Measurements from ENCODE around the gene MCCD1.

The MCCD1 gene

DNA sequence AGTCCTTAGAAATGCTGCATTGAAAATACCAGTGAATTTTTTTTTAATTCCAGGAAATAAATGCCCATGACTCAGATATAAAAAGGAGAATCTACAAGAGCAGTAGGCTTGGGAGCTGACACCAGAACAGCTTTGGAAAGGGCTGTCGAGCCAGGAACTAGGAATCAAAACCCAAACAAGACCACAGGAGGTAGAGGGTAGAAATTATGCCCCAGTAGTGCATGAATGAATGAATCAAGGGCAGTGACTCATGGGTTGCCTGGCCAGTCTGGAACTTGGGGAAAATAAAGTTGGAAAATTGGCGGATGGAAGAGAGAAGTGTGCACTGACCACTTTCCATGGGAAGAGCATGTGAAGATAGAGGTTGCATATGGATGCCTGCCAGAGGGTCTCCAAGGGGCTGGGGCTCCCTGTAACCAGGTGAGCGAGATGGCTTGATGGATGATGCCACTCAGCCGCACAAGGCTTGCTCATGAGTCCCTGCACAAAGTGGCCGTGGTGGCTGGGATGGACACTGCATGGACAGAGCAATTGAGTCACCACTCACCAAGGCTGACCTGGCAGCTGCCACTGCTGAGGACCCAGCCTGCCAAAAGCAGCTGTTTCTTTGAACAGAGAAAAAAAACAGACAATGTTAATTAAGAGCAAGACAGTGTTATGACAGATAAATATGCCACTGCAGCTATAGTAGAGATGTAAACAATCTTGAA is 15.2 kb upstream of the MCCD1 start:
- no peak for DNase-seq

DNA sequence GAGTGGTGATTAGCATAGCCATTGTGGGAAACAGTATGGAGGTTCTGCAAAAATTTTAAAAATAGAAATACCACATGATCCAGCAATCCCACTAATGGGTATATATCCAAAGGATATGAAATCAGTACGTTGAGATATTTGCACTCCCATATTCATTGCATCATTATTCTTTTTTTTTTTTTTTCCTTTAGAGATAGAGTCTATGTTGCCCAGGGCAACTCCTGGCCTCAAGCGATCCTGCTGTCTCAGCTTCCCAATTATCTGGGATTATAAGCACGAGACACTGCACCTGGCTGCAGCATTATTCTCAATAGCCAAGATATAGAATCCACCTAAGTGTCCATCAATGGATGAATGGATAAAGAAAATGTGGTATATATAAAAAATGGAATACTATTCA is 6.9 kb upstream of the MCCD1 start:
- DNase-seq: no peak

DNA sequence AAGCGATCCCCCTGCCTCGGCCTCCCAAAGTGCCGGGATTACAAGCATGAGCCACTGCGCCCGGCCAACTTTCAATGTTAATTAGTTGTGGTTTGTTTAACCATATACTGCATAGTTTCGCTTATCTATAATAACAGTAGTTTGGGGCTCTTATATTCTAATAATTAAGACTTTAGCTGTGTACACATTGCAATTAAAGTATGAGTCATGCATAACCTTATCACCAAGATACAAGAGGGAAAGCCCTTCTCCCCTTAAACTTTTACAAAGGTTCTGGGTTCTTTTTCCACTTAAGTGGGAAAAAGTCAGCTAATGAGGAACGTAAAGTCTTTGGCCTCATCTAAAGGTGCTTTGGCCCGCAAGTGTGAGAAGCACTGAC is 3.2 kb upstream of the MCCD1 start:
- no peak for DNase-seq

GRCh38 chr6:31525932-31526591 is 2.7 kb upstream of the MCCD1 start:
- DNase-seq: no peak

GRCh38 chr6:31528307-31528777 is 420 bp upstream of the MCCD1 start:
- no peak for DNase-seq

DNA sequence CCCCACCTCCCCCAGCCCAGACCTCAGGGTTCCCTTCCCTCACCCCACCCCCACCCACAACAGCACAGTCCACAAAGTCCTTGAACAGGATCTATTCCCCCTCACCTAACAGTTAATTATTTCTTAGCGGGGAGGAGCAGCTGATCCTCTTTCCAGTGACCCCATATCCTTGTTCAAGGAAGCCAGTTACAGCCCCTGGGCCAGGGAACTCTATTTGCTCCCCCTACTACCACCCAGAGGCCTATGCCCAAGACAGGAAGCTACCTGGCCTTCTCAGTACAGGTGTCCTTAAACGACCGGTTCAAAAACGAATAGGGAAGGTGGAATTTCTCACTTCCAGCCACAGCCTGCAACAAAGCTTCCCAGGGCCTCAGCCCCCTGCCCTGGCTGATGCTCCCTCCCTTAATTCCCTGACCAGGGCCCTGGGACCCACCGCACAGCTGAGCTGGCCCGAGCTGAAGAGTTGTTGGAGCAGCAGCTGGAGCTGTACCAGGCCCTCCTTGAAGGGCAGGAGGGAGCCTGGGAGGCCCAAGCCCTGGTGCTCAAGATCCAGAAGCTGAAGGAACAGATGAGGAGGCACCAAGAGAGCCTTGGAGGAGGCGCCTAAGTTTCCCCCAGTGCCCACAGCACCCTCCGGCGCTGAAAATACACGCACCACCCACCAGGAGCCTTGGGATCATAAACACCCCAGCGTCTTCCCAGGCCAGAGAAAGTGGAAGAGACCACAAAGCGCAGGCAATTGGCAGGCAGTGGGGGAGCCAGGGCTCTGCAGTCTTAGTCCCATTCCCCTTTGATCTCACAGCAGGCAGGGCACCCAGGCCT is 778 bp downstream of the MCCD1 start:
- no peak for DNase-seq

DNA sequence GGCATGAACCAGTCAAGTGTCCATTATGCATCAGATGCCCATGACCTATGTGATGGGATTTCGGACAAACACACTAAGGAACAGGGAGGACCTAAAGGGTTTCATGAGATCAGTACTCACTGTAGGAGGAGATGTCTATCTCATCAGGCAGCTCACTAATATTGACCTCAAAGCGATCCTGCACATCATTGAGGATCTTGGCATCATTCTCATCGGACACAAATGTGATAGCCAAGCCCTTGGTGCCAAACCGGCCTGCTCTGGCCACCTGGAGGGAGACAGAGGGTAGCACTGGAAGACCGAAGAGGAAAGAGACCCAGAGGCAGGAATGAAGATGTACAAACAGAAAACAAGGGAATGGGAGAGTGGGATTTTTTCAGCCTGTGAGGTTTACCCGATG is 1.9 kb downstream of the MCCD1 start:
- DNase-seq: no peak

DNA sequence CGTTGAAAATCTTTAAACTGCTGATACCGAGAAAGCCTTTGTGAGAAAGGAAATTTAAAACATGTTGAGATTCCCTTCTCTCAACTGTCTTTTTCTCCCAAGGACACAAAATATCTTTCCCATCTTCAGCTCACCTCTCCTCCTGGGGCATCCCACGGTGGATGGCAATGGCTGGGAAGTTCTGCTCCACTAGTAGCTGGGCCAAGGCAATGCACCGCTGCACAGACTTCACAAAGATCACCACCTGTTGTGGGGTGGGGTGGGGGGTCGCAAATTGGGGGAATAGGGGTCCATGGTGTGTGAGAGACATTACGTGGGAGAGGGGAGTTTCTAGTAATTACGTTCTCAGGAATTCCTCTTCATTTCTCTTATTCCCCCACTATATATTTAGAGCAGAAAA is 2.4 kb downstream of the MCCD1 start:
- DNase-seq: no peak

DNA sequence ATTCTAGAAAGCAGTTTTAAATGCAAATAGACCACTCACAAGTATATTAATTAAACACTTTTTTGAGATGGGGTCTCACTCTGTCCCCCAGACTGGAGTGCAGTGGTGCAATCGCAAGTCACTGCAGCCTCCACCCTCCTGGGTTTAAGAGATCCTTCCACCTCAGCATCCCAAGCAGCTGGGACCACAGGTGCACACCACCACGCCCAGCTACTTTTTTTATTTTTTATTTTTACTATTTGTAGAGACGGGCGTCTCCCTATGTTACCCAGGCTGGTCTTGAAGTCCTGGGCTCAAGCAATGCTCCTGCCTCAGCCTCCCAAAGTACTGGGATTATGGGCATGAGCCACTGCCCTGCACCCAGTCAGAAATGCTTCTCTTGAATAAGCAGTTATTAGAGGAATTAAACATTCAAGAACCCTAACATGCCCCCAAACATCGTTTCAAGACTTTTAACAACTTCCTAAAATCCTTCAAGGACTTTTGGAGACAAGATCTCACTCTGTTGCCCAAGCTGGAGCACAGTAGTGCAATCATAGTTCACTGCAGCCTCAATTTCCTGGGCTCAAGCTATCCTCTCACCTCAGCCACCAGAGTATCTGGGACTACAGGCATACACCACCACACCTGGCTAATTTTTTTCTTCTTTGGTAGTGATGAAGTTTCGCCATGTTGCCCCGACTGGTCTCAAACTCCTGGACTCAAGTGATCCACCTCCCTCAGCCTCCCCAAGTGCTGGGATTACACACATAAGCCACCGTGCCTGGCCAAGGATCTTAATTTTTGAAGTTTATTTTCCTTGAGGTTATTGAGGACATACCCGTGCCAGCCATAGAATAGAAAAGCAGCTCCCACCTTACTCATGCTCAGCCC is 3.2 kb downstream of the MCCD1 start:
- no peak for DNase-seq

- DNase-seq: no peak
These were observed 4.1 kb downstream of the MCCD1 start for GRCh38 chr6:31532644-31533454.

- DNase-seq: no peak
These were observed 4.7 kb downstream of the MCCD1 start for GRCh38 chr6:31533455-31533841.

GRCh38 chr6:31534011-31534410 is 5.2 kb downstream of the MCCD1 start:
- DNase-seq: no peak

DNA sequence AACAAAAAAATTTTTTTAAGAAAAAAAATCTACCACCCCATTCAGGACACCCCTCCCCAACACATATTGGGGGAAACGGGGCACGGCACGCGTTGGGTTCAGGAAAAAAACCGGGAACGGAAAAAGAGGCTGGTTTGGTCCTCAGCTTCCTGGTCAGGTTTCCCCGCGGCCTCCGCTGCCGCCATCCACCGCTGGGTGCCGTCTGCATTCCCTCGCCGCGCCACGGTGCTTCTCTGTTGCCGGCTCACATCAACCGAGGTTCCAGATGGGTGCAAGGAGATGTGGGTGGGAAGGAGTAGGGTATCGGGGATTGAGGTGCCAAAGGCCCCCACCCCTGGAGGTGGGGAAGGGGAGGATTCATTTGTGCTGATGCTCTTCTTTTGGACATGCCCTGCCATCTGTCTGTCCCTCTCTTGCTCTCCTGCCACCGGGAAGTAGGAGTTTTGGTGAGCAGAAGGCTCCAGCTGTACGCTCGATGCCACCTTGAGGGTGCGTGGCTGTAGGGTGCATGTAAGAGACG is 5.8 kb downstream of the MCCD1 start:
- DNase-seq: no peak

DNA sequence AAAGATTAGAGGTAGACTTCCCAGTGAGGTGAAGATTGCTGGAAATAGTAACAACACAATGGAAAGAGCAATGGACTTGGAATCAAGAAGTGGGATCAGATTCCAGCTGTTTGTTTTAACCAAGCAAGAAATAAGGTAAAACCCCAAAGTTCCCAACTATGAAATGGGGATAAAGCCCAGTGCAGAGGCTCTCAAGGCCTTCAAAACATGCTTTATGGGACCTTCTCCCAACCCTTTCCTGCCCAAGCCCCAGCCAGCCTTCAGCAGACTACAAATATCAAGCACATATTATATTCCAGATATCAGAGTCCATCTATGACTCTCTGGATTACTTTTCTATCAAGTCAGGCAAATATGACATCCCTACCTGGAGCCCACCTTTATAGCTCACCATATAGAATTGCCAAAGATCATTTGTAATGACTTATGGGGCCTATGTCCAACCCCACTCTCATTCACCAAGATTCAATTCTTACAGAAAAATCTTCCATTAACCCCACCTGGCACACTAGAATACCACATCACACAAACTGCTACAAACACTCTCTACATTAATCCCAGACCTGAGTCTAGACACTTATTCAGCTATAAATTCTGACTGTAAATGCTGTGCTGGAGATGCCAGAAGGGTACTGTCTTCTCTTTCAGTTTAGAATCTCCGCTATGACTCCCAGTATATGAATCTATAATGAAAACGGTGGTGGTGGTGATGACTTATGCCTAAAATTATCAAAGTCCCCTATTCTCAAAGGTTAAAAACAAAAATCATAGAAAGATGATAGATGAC is 7.0 kb downstream of the MCCD1 start:
- no peak for DNase-seq

DNA sequence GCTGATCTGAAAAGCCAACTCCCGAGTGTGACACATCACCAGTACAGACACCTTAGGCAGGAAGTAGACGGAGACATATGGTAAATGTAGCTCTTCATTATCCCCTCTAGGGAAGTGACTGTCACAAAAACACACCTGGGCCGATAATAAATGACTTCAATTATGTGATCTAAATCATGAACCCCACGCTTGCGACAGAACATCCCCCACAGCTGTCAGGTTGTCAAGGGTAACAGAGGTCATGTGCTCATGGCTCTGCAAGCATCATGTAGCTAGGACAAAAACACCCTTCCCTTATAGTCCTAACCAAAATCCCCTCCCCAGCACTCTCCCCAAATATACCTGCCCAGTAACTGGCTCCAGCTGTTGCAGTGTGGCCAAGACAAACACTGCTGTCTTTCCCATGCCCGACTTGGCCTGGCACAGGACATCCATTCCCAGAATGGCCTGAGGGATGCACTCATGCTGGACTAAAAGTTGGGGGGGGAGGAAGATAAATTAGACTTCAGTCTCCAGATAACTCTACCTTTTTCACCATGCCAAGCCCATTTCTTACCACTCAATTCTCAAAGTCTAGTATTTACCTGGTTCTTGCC is 10.1 kb downstream of the MCCD1 start:
- DNase-seq: no peak

DNA sequence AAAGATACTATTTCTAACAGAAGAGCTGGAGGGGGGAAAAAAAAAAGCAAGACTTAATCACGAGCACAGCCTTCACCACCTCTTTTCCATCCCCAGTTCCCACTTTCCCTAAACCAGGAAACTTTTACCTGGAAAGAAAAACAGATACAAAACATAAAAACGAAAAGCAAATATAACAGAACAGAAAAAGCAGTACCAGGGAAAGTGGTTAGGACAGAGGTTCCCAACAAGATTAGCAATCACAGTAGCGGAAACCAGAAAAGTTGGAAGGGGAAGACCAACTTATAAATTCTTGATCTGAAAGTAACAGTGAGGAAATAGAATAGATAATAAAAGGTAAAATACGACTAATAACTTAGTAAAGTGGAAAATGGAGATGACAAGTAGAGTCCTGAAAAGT is 11.9 kb downstream of the MCCD1 start:
- DNase-seq: no peak

- DNase-seq: peak; percentile 63 to 82 (median 68)
These were observed 12.4 kb downstream of the MCCD1 start for GRCh38 chr6:31541059-31541657.

DNA sequence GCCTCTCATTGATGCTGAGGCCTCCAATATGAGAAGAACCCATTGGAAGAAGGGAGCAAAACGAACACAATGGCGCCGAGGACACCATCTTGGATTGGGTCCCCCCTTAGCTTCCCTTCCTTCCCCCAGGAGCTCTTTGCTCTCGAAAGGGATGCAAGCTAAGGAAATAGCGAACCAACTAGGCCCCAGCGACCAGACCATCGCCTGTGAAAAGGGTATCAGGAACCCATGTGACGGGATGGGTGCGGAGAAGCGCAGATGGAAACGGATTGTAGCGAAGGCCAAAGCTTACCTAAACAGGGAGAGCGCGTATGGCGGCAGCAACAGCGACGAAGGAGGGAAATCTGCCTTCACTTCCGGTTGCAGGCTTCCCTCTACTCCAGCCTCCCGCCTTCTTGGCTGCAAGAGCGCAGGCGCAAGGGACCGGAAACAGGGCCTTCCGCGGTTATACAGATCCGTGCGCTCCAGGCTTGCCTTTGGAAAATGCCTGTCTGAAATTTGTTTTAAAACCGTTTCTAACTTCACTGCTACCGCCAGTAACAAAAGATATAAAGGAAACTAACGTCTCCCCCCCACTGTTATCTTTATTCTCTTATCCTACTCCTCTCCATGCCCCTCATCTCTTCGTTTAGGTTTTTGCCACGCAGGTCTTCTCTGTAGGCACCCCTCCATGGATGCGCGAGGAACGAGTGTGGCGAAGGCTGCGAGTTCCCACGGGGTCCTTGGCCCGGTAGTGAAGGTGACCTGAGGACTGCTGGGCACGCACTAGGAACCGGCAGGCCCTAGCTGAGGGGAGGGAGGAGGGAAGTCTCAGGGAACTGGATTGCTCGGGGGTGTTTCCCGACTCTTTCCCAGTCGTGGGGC is 13.1 kb downstream of the MCCD1 start, which contains the start of gene DDX39B:
TSS of gene DDX39B (minus strand) at position 346 of the 864 bp plus-strand sequence. CDS start 1,471 bp downstream, outside the sequence.
- peak; percentile 97 to 99 (median 98) for DNase-seq

- no peak for DNase-seq
These were observed 14.9 kb downstream of the MCCD1 start for GRCh38 chr6:31543639-31544038.
